ENCODE results near the gene RAD21L1.

RAD21L1 gene

GRCh38 chr20:1297486-1297885 is 71.6 kb downstream of the RAD21L1 start:
- no peak for DNase-seq

- no peak for DNase-seq
These were observed 72.3 kb downstream of the RAD21L1 start for GRCh38 chr20:1298166-1298565.

- no peak for DNase-seq
These were observed 73.2 kb downstream of the RAD21L1 start for GRCh38 chr20:1298888-1299511.

GRCh38 chr20:1299522-1299921 is 73.7 kb downstream of the RAD21L1 start:
- no peak for DNase-seq

GRCh38 chr20:1300083-1300840 is 74.4 kb downstream of the RAD21L1 start:
- no peak for DNase-seq

- no peak for DNase-seq
These were observed 75.2 kb downstream of the RAD21L1 start for GRCh38 chr20:1301031-1301529.

GRCh38 chr20:1302685-1303541 is 77.1 kb downstream of the RAD21L1 start:
- no peak for DNase-seq

- DNase-seq: no peak
These were observed 79.1 kb downstream of the RAD21L1 start for GRCh38 chr20:1304710-1305515.

Data from NCI-H2029 treated with DMSO at 0.1 percent for 48 hours (cell line).